BE2C (cell line): ENCODE measurements around the gene ZNF496.

ENCODE experiments used
- DNase-seq: peaks from one replicate; pipeline ENCODE4 v3.0.0-alpha.2; 2020
- H3K27me3 ChIP-seq: fragments of 250-450 bp; sonication (Bioruptor Pico); 2 replicates; pipeline ENCODE4 v1.5.1; 2020; ENCODE audit warnings: mild to moderate bottlenecking
- H3K36me3 ChIP-seq: fragments of 250-450 bp; sonication (Bioruptor Pico); 2 replicates; pipeline ENCODE4 v1.5.1; 2020; ENCODE audit warnings: mild to moderate bottlenecking
- H3K4me1 ChIP-seq: fragments of 250-450 bp; sonication (Bioruptor Pico); 2 replicates; pipeline ENCODE4 v1.5.1; 2020
- H3K4me3 ChIP-seq: 2 replicates; pipeline ENCODE4 v1.5.1; 2011; ENCODE audit warnings: low read depth, low read length
- H3K9me3 ChIP-seq: fragments of 250-450 bp; sonication (Bioruptor Pico); 2 replicates; pipeline ENCODE4 v1.5.1; 2020
- TF ChIP-seq, protein P1 (sequence below): IDR thresholded peaks from 2 replicates; pipeline ENCODE4 v1.5.1; 2012; ENCODE audit warnings: mild to moderate bottlenecking, low read depth, low read length

Gene ZNF496

GRCh38 chr1:247277191-247277590 is 54.5 kb downstream of the ZNF496 start:
- Histone ChIP-seq H3K4me3 (no peak overlapping the region), H3K36me3 (no peaks in the 10 kb centered on the region), H3K9me3 (no peaks in the 10 kb centered on the region; the same call in 1 of the 2 replicates), H3K4me1 (no peaks in the 10 kb centered on the region), H3K27me3 (peaks cover 3% of the 10 kb centered on the region)
- TF ChIP-seq, protein P1, sequence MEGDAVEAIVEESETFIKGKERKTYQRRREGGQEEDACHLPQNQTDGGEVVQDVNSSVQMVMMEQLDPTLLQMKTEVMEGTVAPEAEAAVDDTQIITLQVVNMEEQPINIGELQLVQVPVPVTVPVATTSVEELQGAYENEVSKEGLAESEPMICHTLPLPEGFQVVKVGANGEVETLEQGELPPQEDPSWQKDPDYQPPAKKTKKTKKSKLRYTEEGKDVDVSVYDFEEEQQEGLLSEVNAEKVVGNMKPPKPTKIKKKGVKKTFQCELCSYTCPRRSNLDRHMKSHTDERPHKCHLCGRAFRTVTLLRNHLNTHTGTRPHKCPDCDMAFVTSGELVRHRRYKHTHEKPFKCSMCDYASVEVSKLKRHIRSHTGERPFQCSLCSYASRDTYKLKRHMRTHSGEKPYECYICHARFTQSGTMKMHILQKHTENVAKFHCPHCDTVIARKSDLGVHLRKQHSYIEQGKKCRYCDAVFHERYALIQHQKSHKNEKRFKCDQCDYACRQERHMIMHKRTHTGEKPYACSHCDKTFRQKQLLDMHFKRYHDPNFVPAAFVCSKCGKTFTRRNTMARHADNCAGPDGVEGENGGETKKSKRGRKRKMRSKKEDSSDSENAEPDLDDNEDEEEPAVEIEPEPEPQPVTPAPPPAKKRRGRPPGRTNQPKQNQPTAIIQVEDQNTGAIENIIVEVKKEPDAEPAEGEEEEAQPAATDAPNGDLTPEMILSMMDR = no peak
- DNase-seq = no peak

DNA sequence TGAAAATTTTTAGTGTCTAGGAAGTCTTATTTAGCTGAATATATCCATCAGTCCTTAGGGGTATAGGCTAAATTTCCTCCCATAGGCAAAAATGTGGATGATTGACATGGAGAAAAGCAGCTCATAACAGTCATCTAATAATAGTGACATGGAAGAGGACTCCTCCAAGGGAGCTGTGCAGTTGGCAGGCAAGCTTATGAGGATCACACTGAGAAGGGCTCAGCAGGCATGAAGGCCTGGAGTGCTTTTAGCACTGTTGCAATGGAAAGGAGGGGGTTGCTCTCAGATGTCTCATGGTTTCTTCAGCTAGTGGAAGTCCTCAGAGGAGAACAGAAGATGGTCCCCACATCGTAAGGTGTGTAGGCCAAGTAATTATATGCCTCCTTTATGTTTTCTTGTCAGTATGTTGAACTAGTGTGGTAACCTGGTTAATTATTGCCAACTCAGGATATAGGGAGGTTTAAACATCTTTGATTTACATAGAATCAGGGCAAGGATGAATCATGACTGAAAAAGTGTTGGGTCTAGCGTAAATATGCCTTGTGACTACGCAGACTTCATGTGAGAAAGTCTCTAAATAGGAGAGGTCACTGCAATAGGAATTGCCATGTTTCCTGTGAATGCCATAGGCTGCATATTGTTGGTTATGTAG is 56.9 kb downstream of the ZNF496 start:
- TF ChIP-seq, protein P1 = no peak
- Histone ChIP-seq H3K27me3 (no peaks in the 10 kb centered on the region), H3K4me3 (no peak overlapping the region), H3K9me3 (no peaks in the 10 kb centered on the region; the same call in 1 of the 2 replicates), H3K36me3 (no peaks in the 10 kb centered on the region), H3K4me1 (no peaks in the 10 kb centered on the region)
- DNase-seq = no peak

GRCh38 chr1:247273013-247273412 is 58.7 kb downstream of the ZNF496 start:
- no peaks in the 10 kb centered on the region for H3K36me3 ChIP-seq
- no peak for DNase-seq
- no peaks in the 10 kb centered on the region for H3K4me1 ChIP-seq
- H3K27me3 ChIP-seq = no peaks in the 10 kb centered on the region
- no peak overlapping the region for H3K4me3 ChIP-seq
- no peaks in the 10 kb centered on the region; the same call in 1 of the 2 replicates for H3K9me3 ChIP-seq
- TF ChIP-seq, protein P1 = no peak

GRCh38 chr1:247270003-247270402 is 61.7 kb downstream of the ZNF496 start:
- H3K4me1 ChIP-seq = no peaks in the 10 kb centered on the region
- TF ChIP-seq, protein P1 = no peak
- no peaks in the 10 kb centered on the region for H3K27me3 ChIP-seq
- DNase-seq = no peak
- H3K4me3 ChIP-seq = no peak overlapping the region
- H3K9me3 ChIP-seq = no peaks in the 10 kb centered on the region; the same call in 1 of the 2 replicates
- no peaks in the 10 kb centered on the region for H3K36me3 ChIP-seq

GRCh38 chr1:247269133-247269532 is 62.5 kb downstream of the ZNF496 start:
- no peak overlapping the region for H3K4me3 ChIP-seq
- no peaks in the 10 kb centered on the region; the same call in 1 of the 2 replicates for H3K9me3 ChIP-seq
- no peaks in the 10 kb centered on the region for H3K27me3 ChIP-seq
- no peaks in the 10 kb centered on the region for H3K36me3 ChIP-seq
- DNase-seq = no peak
- TF ChIP-seq, protein P1 = no peak
- H3K4me1 ChIP-seq = no peaks in the 10 kb centered on the region

DNA sequence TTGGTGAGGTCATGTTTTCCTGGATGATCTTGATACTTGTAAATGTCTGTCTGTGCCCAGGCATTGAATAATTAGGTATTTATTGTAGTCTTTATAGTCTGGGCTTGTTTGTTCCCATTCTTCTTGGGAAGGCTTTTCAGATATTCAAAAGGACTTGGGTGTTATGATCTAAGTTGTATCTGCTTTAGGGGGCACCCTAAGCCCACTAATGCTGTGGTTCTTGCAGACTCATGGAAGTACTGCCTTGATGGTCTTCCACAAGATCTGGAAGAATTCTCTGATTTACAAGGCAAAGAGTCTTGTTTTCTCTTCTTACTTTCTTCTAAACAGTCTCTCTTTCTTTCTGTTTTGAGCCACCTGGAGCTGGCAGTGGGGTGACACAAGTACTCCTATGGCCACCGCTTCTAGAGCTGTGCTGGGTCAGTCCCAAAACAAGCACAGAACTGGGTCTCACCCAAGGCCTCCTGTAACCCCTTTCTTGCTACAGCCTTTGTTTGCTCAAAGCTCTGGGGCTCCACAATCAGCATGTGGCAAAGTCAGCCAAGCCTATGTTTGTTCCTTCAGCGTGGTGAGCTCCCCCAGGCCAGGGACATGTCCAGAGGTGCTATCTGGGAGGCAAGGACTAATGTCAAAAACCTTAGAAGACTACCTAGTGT is 63.1 kb downstream of the ZNF496 start:
- Histone ChIP-seq H3K9me3 (no peaks in the 10 kb centered on the region; the same call in 1 of the 2 replicates), H3K27me3 (no peaks in the 10 kb centered on the region), H3K4me3 (no peak overlapping the region), H3K36me3 (no peaks in the 10 kb centered on the region), H3K4me1 (no peaks in the 10 kb centered on the region)
- DNase-seq = no peak
- TF ChIP-seq, protein P1 = no peak
